ENCODE measurements around the gene COL4A2. TPM values are rescaled to one million over a fixed set of nuclear protein-coding genes. Genes with fewer than 3 reads are reported as not detected.
A peak's percentile ranks its signal among the peaks of the same experiment; 100 is the strongest.

COL4A2 gene
- total RNA-seq, 1 experiment from 2014 or later: 1.6 TPM

DNA sequence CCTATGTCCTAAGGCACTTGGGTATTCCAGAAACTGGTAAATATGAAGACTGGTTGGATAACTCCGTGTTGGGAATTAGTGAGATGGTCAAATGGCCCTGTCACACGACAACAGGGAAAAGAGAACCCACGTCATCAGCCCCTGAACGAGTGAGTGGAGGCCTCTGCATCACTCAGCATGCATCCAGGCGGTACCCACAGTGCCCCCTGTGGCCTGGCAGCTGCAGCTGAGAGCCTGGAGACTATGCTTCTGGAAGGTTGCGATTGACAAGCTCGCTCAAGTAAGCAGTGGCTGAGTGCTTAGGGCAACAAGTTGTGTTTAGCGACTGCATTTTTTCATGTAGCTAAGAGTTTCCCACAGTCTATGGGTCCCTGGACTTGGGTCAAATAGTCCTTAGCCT lies 55.9 kb downstream of the COL4A2 start:
- Histone ChIP-seq H3K27me3 (ENCODE audit: insufficient read depth, low read length) (no peaks in the 10 kb centered on the region), H3K27ac (ENCODE audit: low read depth, low read length) (no peak overlapping the region), H3K4me3 (replicated peaks in 1 of 2; ENCODE audit: low read depth in 1 of 2, low read length in 2 of 2) (no peak overlapping the region), H3K36me3 (ENCODE audit: control insufficient read depth in 1 of 2, insufficient read depth in 2 of 2, low read length in 2 of 2) (no peaks in the 10 kb centered on the region), H3K4me1 (ENCODE audit: control insufficient read depth in 1 of 2, insufficient read depth in 2 of 2, low read length in 2 of 2) (no peaks in the 10 kb centered on the region), H3K9me3 (ENCODE audit: control insufficient read depth in 1 of 2, insufficient read depth in 1 of 2, low read depth in 1 of 2, low read length in 2 of 2) (no peaks in the 10 kb centered on the region), H3K9ac (ENCODE audit: low read length) (no peak overlapping the region), H3K4me2 (ENCODE audit: low read length) (no peak overlapping the region), H3K79me2 (ENCODE audit: insufficient read depth, low read length) (no peaks in the 10 kb centered on the region), H2AFZ (ENCODE audit: low read depth, low read length, poor library complexity, severe bottlenecking) (no peak overlapping the region), H3K9me2 (ENCODE audit: insufficient read depth) (no peaks in the 10 kb centered on the region), H4K20me1 (ENCODE audit: insufficient read depth) (no peaks in the 10 kb centered on the region)
- POLR2A ChIA-PET: no interaction called here
- no peak for TF ChIP-seq SP1 (IDR thresholded peaks at IDR 0.05; ENCODE audit: low read depth)
- no peak for TF ChIP-seq TCF7L2 (IDR thresholded peaks at IDR 0.05; ENCODE audit: borderline replicate concordance, extremely low read depth, insufficient read depth, insufficient read length)
- TF ChIP-seq RAD21 (IDR thresholded peaks at IDR 0.05; ENCODE audit: low read depth): 0 out of 2 replicates have a peak, but pooled peaks have one; percentile 8
- no peak for TF ChIP-seq JUND (IDR thresholded peaks at IDR 0.05)
- TF ChIP-seq, protein P1, sequence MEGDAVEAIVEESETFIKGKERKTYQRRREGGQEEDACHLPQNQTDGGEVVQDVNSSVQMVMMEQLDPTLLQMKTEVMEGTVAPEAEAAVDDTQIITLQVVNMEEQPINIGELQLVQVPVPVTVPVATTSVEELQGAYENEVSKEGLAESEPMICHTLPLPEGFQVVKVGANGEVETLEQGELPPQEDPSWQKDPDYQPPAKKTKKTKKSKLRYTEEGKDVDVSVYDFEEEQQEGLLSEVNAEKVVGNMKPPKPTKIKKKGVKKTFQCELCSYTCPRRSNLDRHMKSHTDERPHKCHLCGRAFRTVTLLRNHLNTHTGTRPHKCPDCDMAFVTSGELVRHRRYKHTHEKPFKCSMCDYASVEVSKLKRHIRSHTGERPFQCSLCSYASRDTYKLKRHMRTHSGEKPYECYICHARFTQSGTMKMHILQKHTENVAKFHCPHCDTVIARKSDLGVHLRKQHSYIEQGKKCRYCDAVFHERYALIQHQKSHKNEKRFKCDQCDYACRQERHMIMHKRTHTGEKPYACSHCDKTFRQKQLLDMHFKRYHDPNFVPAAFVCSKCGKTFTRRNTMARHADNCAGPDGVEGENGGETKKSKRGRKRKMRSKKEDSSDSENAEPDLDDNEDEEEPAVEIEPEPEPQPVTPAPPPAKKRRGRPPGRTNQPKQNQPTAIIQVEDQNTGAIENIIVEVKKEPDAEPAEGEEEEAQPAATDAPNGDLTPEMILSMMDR (IDR thresholded peaks at IDR 0.05 in 2 of 3, conservative IDR thresholded peaks at IDR 0.05 in 1 of 3; ENCODE audit: borderline replicate concordance in 1 of 3, insufficient read depth in 1 of 3, low read depth in 2 of 3, low read length in 2 of 3): peak in 2 of 3 experiments; percentile 43 to 63; a peak in 4 of 6 replicates
- no peak for TF ChIP-seq YY1 (IDR thresholded peaks at IDR 0.05; ENCODE audit: extremely low read depth, insufficient replicate concordance, low read depth, low read length)
- TF ChIP-seq POLR2AphosphoS5 (IDR thresholded peaks at IDR 0.05; ENCODE audit: low read depth, low read length): no peak
- TF ChIP-seq ELF1 (IDR thresholded peaks at IDR 0.05; ENCODE audit: borderline replicate concordance, low read depth): no peak
- no peak for TF ChIP-seq FOSL1 (IDR thresholded peaks at IDR 0.05; ENCODE audit: low read depth)
- no peak for TF ChIP-seq CBX3 (IDR thresholded peaks at IDR 0.05; ENCODE audit: low read depth)
- CTCF ChIA-PET: interaction anchor here (0.7 to 1.2 kb wide), 2 partner anchors 9 to 15 kb away, joined by 3 to 6 read pairs; no protein-coding TSS in a partner anchor
- ATAC-seq (peak; percentile 87), DNase-seq (ENCODE audit: low read depth, low spot score) (peak; percentile 8)
- intact Hi-C loops (cut with micrococcal nuclease): no loop called here
- no TSS peak for BruUV-seq (replicated peaks)
- RAD21 ChIA-PET (ENCODE audit: low non-redundant PET in 1 of 2, low total read pairs in 2 of 2, uncharacterized antibody in 2 of 2, unreplicated experiment in 2 of 2): no interaction called here
